GM18909 (cell line): Measurements from ENCODE around the gene LAMP1.
"Not testable (repeated sequence)": the region's sequence is repeated elsewhere in the genome, so short reads cannot be mapped to it uniquely, and the experiment has no call there.

Source experiments
- ATAC-seq: cut with Tn5 transposase; IDR thresholded peaks from one replicate; pipeline ENCODE4 v1.9.1; 2021; ENCODE audit warnings: mild to moderate bottlenecking; ENCODE audit not compliant: unreplicated experiment, poor library complexity

Gene LAMP1

DNA sequence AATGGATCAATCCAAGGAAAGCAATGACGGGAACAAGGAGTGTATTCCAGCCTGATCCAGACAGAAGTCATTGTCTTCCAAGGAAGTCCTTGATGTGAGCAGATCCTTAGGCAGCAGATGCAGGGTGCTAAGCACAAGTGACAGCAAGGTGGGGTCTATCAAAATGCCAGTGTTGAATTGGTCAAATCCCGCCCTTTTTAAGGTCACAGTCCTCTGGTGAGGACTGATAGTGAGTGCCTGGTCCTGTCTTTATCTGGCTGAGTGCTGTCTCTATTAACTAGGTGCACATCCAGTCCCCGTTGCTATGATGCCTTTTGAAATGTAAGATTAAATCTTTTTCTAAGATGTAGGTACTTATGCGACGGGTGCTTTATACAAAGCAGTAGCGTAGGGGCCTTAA, 1.3 kb upstream of the LAMP1 start:
- ATAC-seq = no peak

DNA sequence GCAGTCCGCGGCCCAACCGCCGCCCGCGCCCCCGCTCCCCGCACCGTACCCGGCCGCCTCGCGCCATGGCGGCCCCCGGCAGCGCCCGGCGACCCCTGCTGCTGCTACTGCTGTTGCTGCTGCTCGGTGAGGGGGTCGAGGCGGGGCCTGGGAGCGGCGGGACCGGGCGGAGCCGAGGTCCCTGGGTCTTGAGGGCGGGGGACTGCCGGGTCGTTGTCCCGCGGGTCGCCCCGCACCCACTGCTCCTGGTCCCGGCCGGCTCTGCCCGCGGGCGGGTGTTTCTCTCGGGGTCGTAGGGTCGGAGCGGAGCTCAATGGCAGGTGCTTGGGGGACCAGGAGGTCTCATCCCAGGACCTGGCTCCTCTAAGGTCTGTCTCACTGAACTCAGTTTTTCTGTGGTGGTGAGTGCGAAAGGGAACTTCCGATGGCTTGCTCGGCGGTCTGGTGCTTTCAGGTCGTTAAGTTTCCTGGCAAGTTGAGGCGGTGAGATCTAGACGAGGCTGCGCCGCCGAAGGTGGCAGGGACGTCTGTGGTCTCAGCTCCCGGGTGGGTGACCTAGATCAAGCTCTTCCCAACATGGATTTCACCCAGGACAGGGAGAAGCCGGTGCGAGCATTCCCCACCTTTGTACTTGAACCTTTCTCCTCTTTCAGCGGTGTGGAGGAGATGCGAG, 467 bp downstream of the LAMP1 start:
- ATAC-seq = peak; percentile 33

DNA sequence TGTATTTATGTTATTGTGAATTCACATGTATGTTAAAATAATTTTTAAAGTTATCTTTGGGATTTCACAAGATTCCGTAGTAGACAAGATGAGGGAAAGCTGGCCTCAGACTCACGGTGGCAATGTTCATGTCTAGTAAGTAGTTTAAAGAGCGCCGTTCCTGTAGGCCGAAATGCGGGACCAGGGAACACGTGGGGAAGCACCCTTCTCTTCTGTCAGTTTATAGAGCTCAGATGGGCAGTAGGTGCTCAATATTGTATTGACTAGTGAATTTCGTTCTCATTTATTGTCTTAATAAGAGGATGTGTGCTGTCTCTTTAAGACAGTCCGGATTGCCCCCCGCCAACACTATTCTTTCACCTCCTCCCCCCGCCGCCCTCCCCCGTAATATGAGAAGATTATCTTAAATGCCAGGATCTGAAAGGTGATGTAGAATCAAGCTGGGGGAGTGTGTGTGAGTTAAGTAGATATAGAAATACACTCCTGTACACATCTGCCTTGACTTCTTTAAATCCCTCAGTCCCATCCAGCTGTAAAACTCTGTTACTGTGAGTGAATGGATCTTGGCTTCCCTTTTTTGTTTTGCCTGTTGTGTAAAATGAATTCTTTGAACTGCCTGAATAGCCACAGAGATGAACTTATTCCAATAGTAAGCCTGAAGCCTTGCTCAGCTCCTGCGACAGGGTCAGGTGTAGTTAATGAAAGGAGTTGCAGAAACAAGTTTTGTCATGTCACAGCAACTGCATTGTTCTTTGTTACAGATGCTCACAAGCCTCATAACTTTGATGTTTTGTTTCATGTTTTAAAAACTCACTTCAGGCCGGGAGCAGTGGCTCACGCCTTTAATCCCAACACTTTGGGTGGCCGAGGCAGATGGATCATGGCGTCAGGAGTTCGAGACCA, 1.3 kb downstream of the LAMP1 start:
- no peak for ATAC-seq

DNA sequence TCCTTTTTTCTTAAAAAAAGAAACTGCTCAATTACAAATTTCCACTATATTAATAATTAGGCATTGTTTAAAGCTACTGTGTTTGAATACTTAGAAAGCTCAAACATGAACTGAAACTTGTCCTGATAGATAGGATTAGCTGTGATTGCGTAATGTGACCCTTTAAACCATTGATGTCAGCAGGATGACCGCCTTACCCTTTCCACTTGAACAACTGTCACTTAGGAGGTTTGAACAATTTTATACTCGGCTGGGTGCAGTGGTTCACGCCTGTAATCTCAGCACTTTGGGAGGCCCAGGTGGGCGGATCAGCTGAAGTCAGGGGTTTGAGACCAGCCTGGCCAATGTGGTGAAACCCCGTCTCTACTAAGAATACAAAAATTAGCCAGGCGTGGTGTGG, 2.9 kb downstream of the LAMP1 start:
- ATAC-seq = no peak

DNA sequence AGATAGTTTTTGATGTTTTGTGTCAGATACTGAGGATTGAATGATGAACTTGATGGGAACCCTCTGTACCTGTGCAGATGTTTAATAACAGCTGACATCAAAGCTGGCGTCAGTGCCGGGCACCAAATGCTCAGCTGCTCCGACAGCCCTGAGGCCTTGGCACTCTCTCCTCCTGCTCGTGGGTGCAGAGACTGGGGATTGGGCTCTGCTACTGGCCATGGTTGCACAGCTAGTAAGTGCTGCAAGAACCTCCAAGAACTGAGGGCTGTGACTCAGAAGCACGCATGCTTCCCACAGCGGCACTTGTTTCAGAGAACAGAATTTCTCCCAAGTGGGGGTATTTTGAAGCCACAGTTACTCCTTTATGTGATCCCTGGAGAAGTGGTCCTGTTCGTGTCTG, 5.9 kb downstream of the LAMP1 start:
- no peak for ATAC-seq

GRCh38 chr13:113304121-113304520, 7.1 kb downstream of the LAMP1 start:
- ATAC-seq = no peak

DNA sequence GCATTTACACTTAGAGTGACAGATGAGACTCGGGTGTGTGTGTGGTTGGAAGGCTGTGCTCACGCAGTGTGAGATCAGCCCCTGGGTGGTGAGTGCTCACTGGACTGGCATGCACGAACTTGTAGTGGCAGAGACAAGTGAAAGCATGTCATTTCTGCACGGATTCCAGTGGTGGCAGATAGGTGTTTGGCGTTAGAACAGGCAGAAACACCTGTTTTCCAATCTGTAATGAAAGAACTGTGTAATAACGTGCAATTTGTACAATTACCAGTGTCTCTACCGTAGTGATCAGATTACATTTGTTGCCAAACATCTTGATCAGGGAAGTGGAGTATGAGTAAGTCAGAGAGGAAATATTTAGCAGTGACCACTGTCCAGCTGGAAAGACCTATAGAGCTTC, 8.2 kb downstream of the LAMP1 start:
- no peak for ATAC-seq

GRCh38 chr13:113307491-113307890, 10.5 kb downstream of the LAMP1 start:
- no peak for ATAC-seq

GRCh38 chr13:113309473-113309872, 12.4 kb downstream of the LAMP1 start:
- no peak for ATAC-seq

DNA sequence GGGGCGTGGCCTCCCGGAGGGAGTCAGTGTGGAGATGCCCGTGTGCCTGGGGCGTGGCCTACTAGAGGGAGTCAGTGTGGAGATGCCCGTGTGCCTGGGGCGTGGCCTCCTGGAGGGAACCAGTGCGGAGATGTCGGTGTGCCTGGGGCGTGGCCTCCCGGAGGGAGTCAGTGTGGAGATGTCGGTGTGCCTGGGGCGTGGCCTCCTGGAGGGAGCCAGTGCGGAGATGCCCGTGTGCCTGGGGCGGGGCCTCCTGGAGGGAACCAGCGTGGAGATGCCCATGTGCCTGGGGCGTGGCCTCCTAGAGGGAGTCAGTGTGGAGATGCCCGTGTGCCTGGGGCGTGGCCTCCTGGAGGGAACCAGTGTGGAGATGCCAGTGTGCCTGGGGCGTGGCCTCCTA, 17.1 kb downstream of the LAMP1 start:
- not testable (repeated sequence) for ATAC-seq

DNA sequence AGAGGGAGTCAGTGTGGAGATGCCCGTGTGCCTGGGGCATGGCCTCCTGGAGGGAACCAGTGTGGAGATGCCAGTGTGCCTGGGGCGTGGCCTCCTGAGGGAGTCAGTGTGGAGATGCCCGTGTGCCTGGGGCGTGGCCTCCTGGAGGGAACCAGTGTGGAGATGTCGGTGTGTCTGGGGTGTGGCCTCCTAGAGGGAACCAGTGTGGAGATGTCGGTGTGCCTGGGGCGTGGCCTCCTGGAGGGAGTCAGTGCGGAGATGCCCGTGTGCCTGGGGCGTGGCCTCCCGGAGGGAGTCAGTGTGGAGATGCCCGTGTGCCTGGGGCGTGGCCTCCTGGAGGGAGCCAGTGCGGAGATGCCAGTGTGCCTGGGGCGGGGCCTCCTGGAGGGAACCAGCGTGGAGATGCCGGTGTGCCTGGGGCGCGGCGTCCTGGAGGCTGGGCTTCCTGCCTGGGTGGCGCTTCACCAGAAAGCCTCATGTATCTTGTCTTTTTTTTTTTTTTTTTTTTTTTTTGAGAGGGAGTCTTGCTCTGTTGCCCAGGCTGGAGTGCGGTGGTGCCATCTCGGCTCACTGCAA, 17.9 kb downstream of the LAMP1 start:
- not testable (repeated sequence) for ATAC-seq

- ATAC-seq = no peak
These were observed 19.0 kb downstream of the LAMP1 start for GRCh38 chr13:113315992-113316391.

GRCh38 chr13:113317031-113317430, 20.0 kb downstream of the LAMP1 start:
- ATAC-seq = no peak

GRCh38 chr13:113318956-113319355, 21.9 kb downstream of the LAMP1 start:
- no peak for ATAC-seq

- ATAC-seq = no peak
These were observed 22.3 kb downstream of the LAMP1 start for GRCh38 chr13:113319371-113319770.

DNA sequence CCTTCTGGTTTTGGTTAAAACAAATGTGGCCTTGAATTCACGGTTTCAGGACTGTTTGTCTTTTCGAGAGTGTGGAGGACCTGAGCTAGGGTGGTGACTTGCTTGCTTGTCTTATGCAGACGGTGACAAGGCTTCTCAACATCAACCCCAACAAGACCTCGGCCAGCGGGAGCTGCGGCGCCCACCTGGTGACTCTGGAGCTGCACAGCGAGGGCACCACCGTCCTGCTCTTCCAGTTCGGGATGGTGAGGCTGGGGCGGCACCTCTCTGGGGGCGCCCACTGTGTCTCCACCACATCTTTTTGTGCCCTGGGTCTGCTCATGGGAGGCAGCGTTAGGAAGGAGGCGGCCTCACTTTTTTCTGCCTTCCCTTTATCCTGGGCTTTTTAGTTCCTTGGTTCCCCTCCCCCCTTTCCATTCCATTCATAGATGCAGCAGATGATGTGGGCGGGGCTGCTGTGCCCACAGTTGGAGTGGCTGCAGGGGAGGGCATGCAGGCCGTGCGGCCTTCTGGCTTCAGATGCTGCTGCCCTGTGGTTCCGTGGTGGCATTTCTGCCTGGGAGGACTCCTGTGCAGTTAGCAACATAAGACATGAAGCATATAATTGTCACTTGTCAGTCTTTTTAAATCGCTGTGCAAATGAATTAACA, 23.3 kb downstream of the LAMP1 start:
- no peak for ATAC-seq

- no peak for ATAC-seq
These were observed 24.5 kb downstream of the LAMP1 start for GRCh38 chr13:113321546-113321945.

GRCh38 chr13:113322043-113322461, 25.0 kb downstream of the LAMP1 start:
- ATAC-seq = no peak

DNA sequence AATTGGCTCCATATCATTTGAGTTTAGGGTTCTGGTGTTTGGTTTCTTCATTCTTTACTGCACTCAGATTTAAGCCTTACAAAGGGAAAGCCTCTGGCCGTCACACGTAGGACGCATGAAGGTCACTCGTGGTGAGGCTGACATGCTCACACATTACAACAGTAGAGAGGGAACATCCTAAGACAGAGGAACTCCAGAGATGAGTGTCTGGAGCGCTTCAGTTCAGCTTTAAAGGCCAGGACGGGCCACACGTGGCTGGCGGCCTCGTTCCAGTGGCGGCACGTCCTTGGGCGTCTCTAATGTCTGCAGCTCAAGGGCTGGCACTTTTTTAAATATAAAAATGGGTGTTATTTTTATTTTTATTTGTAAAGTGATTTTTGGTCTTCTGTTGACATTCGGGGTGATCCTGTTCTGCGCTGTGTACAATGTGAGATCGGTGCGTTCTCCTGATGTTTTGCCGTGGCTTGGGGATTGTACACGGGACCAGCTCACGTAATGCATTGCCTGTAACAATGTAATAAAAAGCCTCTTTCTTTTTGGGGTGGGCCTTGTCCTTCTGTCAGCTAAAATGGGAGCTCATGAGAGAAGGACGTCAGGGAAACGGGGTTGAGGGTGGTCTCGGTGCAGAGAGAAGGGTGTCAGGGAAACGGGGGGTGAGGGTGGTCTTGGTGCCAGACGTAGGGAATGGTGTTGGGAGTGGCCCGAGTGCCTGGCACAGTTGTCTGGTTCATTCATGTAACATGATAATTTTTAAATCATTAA, 26.0 kb downstream of the LAMP1 start:
- no peak for ATAC-seq

GRCh38 chr13:113323869-113324268, 26.8 kb downstream of the LAMP1 start:
- no peak for ATAC-seq
